OCI-LY3 (cell line): ENCODE measurements around the gene CFAP77.

Experiments used
- H2AFZ ChIP-seq: fragments of 200-600, 300-600 bp; shearing (Covaris generic); 2 replicates; pipeline ENCODE4 v1.6.0; 2014; ENCODE audit warnings: antibody characterized with exemption, low read depth, low read length
- H3K27ac ChIP-seq: fragments of 200-600, 300-600 bp; sonication (generic); 2 replicates; pipeline ENCODE4 v1.5.1; 2014; ENCODE audit warnings: mild to moderate bottlenecking, low read length, moderate library complexity, mixed read lengths
- H3K27me3 ChIP-seq: fragments of 200-600, 300-600 bp; sonication (generic); 2 replicates; pipeline ENCODE4 v1.6.1; 2014; ENCODE audit warnings: low read depth, low read length, mixed read lengths
- H3K36me3 ChIP-seq: fragments of 200-600, 300-600 bp; sonication (generic); replicated peaks from 2 replicates; pipeline ENCODE3; 2014; ENCODE audit warnings: low read depth, low read length, mixed read lengths
- H3K4me1 ChIP-seq: fragments of 300-600, 200-600 bp; sonication (generic); 2 replicates; pipeline ENCODE4 v1.6.1; 2014; ENCODE audit warnings: low read length, mixed read lengths
- H3K4me2 ChIP-seq: fragments of 200-600, 300-600 bp; sonication (generic); 2 replicates; pipeline ENCODE4 v1.6.1; 2014; ENCODE audit warnings: low read length, mixed read lengths
- H3K4me3 ChIP-seq: fragments of 300-600, 200-600 bp; sonication (generic); 2 replicates; pipeline ENCODE4 v1.5.1; 2014; ENCODE audit warnings: antibody characterized with exemption, mild to moderate bottlenecking, low read length, moderate library complexity
- H3K79me2 ChIP-seq: fragments of 300-600, 200-600 bp; shearing (Covaris generic); 2 replicates; pipeline ENCODE4 v1.6.1; 2014; ENCODE audit warnings: mild to moderate bottlenecking, low read length, mixed read lengths
- H3K9ac ChIP-seq: fragments of 300-600, 200-600 bp; shearing (Covaris generic); 2 replicates; pipeline ENCODE4 v1.6.0; 2014; ENCODE audit warnings: mild to moderate bottlenecking, low read length, moderate library complexity
- H3K9me3 ChIP-seq: fragments of 200-600, 300-600 bp; shearing (Covaris generic); 2 replicates; pipeline ENCODE4 v1.6.1; 2014; ENCODE audit warnings: low read length, mixed read lengths; ENCODE audit not compliant: insufficient read depth
- H4K20me1 ChIP-seq: fragments of 200-600, 300-600 bp; sonication (generic); 2 replicates; pipeline ENCODE4 v1.6.1; 2016; ENCODE audit warnings: low read length, mixed read lengths; ENCODE audit not compliant: insufficient read depth
- CTCF ChIP-seq: fragments of 200-600, 300-600 bp; sonication (generic); IDR thresholded peaks from 2 replicates; pipeline ENCODE4 v1.5.1; 2014; ENCODE audit warnings: antibody characterized with exemption, low read length, low read depth
- EZH2phosphoT487 ChIP-seq: fragments of 200-600 bp; shearing (Covaris generic); IDR thresholded peaks from 2 replicates; pipeline ENCODE4 v1.6.1; 2018; ENCODE audit warnings: antibody characterized with exemption, mixed run types, low read depth

The CFAP77 gene

GRCh38 chr9:132579427-132579798, 169.4 kb downstream of the CFAP77 start:
- H3K27ac ChIP-seq, result no peak overlapping the region
- H3K4me3 ChIP-seq, result no peak overlapping the region
- no peak overlapping the region for H3K9ac ChIP-seq
- no peaks in the 10 kb centered on the region for H3K4me1 ChIP-seq
- H2AFZ ChIP-seq, result no peak overlapping the region
- no peak overlapping the region for H3K4me2 ChIP-seq
- H4K20me1 ChIP-seq, result no peaks in the 10 kb centered on the region
- H3K27me3 ChIP-seq, result no peaks in the 10 kb centered on the region
- H3K36me3 ChIP-seq, result no peaks in the 10 kb centered on the region
- no peaks in the 10 kb centered on the region for H3K79me2 ChIP-seq
- H3K9me3 ChIP-seq, result no peaks in the 10 kb centered on the region
- TF ChIP-seq CTCF (no peak), EZH2phosphoT487 (no peak)

GRCh38 chr9:132582276-132582785, 172.3 kb downstream of the CFAP77 start, which contains the start of gene BARHL1:
Gene BARHL1, plus strand, starts transcription at chr9:132582606. Its CDS starts 192 bp downstream, at chr9:132582798.
- Histone ChIP-seq H4K20me1 (no peaks in the 10 kb centered on the region), H3K4me2 (no peak within 1 kb of the TSS), H3K9ac (no peak within 1 kb of the TSS), H2AFZ (no peak within 1 kb of the TSS), H3K4me3 (no peak within 1 kb of the TSS), H3K27ac (no peak within 1 kb of the TSS), H3K27me3 (no peaks in the 10 kb centered on the region), H3K79me2 (no peaks in the 10 kb centered on the region), H3K4me1 (peaks cover 9% of the 10 kb centered on the region), H3K36me3 (no peaks in the 10 kb centered on the region), H3K9me3 (no peaks in the 10 kb centered on the region)
- TF ChIP-seq CTCF (no peak), EZH2phosphoT487 (no peak)

GRCh38 chr9:132582786-132583583, 173.0 kb downstream of the CFAP77 start:
- Histone ChIP-seq H3K9me3 (no peaks in the 10 kb centered on the region), H3K27me3 (no peaks in the 10 kb centered on the region), H4K20me1 (no peaks in the 10 kb centered on the region), H3K4me2 (no peak overlapping the region), H3K9ac (no peak overlapping the region), H3K36me3 (no peaks in the 10 kb centered on the region), H2AFZ (no peak overlapping the region), H3K27ac (no peak overlapping the region), H3K4me3 (no peak overlapping the region), H3K79me2 (no peaks in the 10 kb centered on the region), H3K4me1 (peaks cover 9% of the 10 kb centered on the region)
- no peak for TF ChIP-seq EZH2phosphoT487
- TF ChIP-seq CTCF, result no peak

- Histone ChIP-seq H3K9me3 (no peaks in the 10 kb centered on the region), H3K4me1 (peaks cover 9% of the 10 kb centered on the region), H3K27ac (no peak overlapping the region), H3K4me2 (no peak overlapping the region), H3K27me3 (no peaks in the 10 kb centered on the region), H3K9ac (no peak overlapping the region), H4K20me1 (no peaks in the 10 kb centered on the region), H3K4me3 (no peak overlapping the region), H3K36me3 (no peaks in the 10 kb centered on the region), H3K79me2 (no peaks in the 10 kb centered on the region), H2AFZ (no peak overlapping the region)
- TF ChIP-seq EZH2phosphoT487 (no peak), CTCF (no peak)
Measured at GRCh38 chr9:132583584-132584304, 173.7 kb downstream of the CFAP77 start.
